ENCODE measurements around the gene KCNB1. TPM values are rescaled to one million over a fixed set of nuclear protein-coding genes. Genes with fewer than 3 reads are reported as not detected.
A peak's percentile ranks its signal among the peaks of the same experiment; 100 is the strongest.

Gene KCNB1
- total RNA-seq, 1 donor, result under 0.01 TPM

GRCh38 chr20:49393803-49394202 is 88.7 kb downstream of the KCNB1 start:
- H3K4me3 ChIP-seq (ENCODE audit: insufficient read depth, low read length), result no peak overlapping the region

GRCh38 chr20:49392745-49393144 is 89.7 kb downstream of the KCNB1 start:
- Histone ChIP-seq H3K27me3 (ENCODE audit: insufficient read depth, low read length) (peaks cover 31% of the 10 kb centered on the region), H3K27ac (ENCODE audit: low read depth, low read length) (no peak overlapping the region), H2AFZ (ENCODE audit: low read length) (no peak overlapping the region), H3K9me3 (ENCODE audit: low read depth, low read length) (no peaks in the 10 kb centered on the region), H4K20me1 (ENCODE audit: insufficient read depth, low read length) (no peaks in the 10 kb centered on the region), H3K4me3 (ENCODE audit: insufficient read depth, low read length) (no peak overlapping the region), H3K79me2 (ENCODE audit: insufficient read depth, low read length) (no peaks in the 10 kb centered on the region), H3K4me2 (ENCODE audit: insufficient read depth, low read length) (no peak overlapping the region), H3K4me1 (ENCODE audit: insufficient read depth, low read length) (peaks cover 17% of the 10 kb centered on the region), H3K36me3 (ENCODE audit: insufficient read depth, low read length) (no peaks in the 10 kb centered on the region)
- TF ChIP-seq, protein P1, sequence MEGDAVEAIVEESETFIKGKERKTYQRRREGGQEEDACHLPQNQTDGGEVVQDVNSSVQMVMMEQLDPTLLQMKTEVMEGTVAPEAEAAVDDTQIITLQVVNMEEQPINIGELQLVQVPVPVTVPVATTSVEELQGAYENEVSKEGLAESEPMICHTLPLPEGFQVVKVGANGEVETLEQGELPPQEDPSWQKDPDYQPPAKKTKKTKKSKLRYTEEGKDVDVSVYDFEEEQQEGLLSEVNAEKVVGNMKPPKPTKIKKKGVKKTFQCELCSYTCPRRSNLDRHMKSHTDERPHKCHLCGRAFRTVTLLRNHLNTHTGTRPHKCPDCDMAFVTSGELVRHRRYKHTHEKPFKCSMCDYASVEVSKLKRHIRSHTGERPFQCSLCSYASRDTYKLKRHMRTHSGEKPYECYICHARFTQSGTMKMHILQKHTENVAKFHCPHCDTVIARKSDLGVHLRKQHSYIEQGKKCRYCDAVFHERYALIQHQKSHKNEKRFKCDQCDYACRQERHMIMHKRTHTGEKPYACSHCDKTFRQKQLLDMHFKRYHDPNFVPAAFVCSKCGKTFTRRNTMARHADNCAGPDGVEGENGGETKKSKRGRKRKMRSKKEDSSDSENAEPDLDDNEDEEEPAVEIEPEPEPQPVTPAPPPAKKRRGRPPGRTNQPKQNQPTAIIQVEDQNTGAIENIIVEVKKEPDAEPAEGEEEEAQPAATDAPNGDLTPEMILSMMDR (IDR thresholded peaks at IDR 0.05; ENCODE audit: extremely low read depth, low read depth, low read length), result no peak
- DNase-seq (ENCODE audit: insufficient read length, low spot score, missing footprints), result no peak

More at GRCh38 chr20:49393803-49394202, 88.7 kb downstream of the KCNB1 start:
- Histone ChIP-seq H2AFZ (ENCODE audit: low read length) (no peak overlapping the region), H3K27me3 (ENCODE audit: insufficient read depth, low read length) (peaks cover 25% of the 10 kb centered on the region), H3K4me1 (ENCODE audit: insufficient read depth, low read length) (peaks cover 19% of the 10 kb centered on the region), H3K4me2 (ENCODE audit: insufficient read depth, low read length) (peak overlapping the region; percentile 35), H3K36me3 (ENCODE audit: insufficient read depth, low read length) (no peaks in the 10 kb centered on the region), H3K9me3 (ENCODE audit: low read depth, low read length) (no peaks in the 10 kb centered on the region), H4K20me1 (ENCODE audit: insufficient read depth, low read length) (no peaks in the 10 kb centered on the region), H3K79me2 (ENCODE audit: insufficient read depth, low read length) (no peaks in the 10 kb centered on the region), H3K27ac (ENCODE audit: low read depth, low read length) (no peak overlapping the region)
- TF ChIP-seq, protein P1 (IDR thresholded peaks at IDR 0.05; ENCODE audit: extremely low read depth, low read depth, low read length), result no peak
- no peak for DNase-seq (ENCODE audit: insufficient read length, low spot score, missing footprints)

DNA sequence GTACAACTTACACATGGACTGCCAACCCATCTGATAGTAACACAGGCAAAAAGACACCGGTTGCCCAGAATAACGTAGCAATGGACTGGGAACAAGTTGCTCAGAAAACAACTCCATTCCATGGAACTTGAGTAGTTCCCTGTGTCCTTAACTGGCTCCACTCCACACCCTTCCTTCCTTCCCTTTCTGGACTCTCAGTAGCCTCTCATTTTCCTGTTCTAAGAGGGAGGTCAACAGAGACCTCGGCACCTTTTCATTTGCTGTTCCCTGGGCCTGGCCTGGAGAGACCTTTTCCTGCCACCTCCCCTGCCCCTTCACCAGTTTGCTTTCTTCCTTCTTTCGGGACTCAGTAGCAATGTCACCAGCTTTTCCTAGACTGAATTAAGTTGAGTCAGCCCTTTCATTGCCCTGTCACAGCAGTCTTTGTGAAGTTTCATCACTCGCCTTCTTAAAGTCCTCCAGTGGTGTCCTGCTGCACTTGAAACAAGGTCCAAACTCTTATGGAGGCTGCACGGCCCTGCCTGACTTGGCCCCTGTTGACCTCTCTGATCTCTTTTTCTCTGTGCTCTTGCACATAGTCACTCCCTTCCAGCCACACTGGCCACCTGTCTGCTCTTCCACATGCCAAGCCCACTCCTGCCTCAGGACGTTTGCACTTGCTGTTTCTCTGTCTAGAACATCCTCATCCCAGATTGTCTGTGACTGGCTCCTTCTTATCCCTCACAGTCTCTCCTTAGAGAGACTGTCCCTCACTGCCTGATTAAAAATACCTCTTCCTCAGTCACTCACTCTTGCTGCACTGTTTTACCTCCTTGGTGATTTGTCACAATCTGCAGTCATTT is 90.8 kb downstream of the KCNB1 start:
- Histone ChIP-seq H3K4me3 (ENCODE audit: insufficient read depth, low read length) (no peak overlapping the region), H3K79me2 (ENCODE audit: insufficient read depth, low read length) (no peaks in the 10 kb centered on the region), H3K36me3 (ENCODE audit: insufficient read depth, low read length) (no peaks in the 10 kb centered on the region), H4K20me1 (ENCODE audit: insufficient read depth, low read length) (no peaks in the 10 kb centered on the region), H3K4me1 (ENCODE audit: insufficient read depth, low read length) (peaks cover 13% of the 10 kb centered on the region), H3K27me3 (ENCODE audit: insufficient read depth, low read length) (peaks cover 31% of the 10 kb centered on the region), H3K9me3 (ENCODE audit: low read depth, low read length) (no peaks in the 10 kb centered on the region), H3K27ac (ENCODE audit: low read depth, low read length) (no peak overlapping the region), H3K4me2 (ENCODE audit: insufficient read depth, low read length) (no peak overlapping the region), H2AFZ (ENCODE audit: low read length) (no peak overlapping the region)
- no peak for DNase-seq (ENCODE audit: insufficient read length, low spot score, missing footprints)
- TF ChIP-seq, protein P1 (IDR thresholded peaks at IDR 0.05; ENCODE audit: extremely low read depth, low read depth, low read length), result no peak

DNA sequence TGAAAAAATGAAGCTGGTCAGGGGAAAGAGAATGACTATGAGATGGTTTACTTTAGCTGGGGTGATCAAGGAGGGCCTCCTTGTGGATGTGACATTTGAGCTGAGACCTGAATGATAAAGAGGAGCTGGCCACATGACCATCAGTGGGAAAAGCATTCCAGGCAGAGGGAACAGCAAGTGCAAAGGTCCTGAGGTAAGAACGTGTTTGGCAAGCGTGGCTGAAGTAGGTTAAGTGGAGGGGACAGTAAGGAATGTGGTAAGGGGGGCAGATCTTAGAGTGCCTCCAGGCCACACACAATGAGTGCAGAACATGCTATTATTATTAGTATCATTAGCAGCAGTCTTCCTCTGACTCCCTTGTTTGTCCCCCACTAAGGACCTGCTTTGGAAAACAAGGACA is 92.6 kb downstream of the KCNB1 start:
- peaks cover 31% of the 10 kb centered on the region for H3K27me3 ChIP-seq (ENCODE audit: insufficient read depth, low read length)
- no peaks in the 10 kb centered on the region for H3K9me3 ChIP-seq (ENCODE audit: low read depth, low read length)
- no peaks in the 10 kb centered on the region for H3K36me3 ChIP-seq (ENCODE audit: insufficient read depth, low read length)
- H3K4me1 ChIP-seq (ENCODE audit: insufficient read depth, low read length), result peaks cover 6% of the 10 kb centered on the region
- DNase-seq (ENCODE audit: insufficient read length, low spot score, missing footprints), result no peak
- TF ChIP-seq, protein P1 (IDR thresholded peaks at IDR 0.05; ENCODE audit: extremely low read depth, low read depth, low read length), result no peak
- H3K4me2 ChIP-seq (ENCODE audit: insufficient read depth, low read length), result no peak overlapping the region
- H4K20me1 ChIP-seq (ENCODE audit: insufficient read depth, low read length), result no peaks in the 10 kb centered on the region
- H2AFZ ChIP-seq (ENCODE audit: low read length), result no peak overlapping the region
- no peaks in the 10 kb centered on the region for H3K79me2 ChIP-seq (ENCODE audit: insufficient read depth, low read length)
- no peak overlapping the region for H3K27ac ChIP-seq (ENCODE audit: low read depth, low read length)
- H3K4me3 ChIP-seq (ENCODE audit: insufficient read depth, low read length), result no peak overlapping the region

Measured in osteoblast (primary cell).